ENCODE results near the gene OVCA2. TPM values are rescaled to one million over a fixed set of nuclear protein-coding genes. Genes with fewer than 3 reads are reported as not detected.
A peak's percentile ranks its signal among the peaks of the same experiment; 100 is the strongest.

Gene OVCA2
- total RNA-seq (2022) (28.8 and 33.5 TPM in 2 replicates), Bru-seq, nascent RNA (percentile 54 among the genes with signal in this experiment), BruChase-seq, experiment 1, labeled RNA remaining after a 6-hour chase (percentile 73 among the genes with signal in this experiment), BruChase-seq, experiment 2, labeled RNA remaining after a 2-hour chase (percentile 75 among the genes with signal in this experiment)
- long read RNA-seq, transcript OVCA2-201 (2 exons, 1,122 nt) = major isoform, 96 of 96 reads
- long read RNA-seq, partial matches to known transcripts = 0 of 96 reads
- long read RNA-seq, other reads (novel, unspliced or antisense) = 0 of 96 reads

GRCh38 chr17:2041561-2042389 is at the start of gene OVCA2:
OVCA2 (plus strand) TSS chr17:2042022; CDS start chr17:2042048, 26 bp downstream.
- CTCF ChIA-PET = interaction anchor here (0.6 to 2.6 kb wide), 8 partner anchors 39 to 375 kb away, joined by 3 to 17 read pairs (median 3); no protein-coding TSS in a partner anchor
- BruUV-seq (replicated peaks) = no TSS peak
- Mint-ChIP-seq H3K4me3 (ENCODE audit: unreplicated experiment) (peak within 1 kb of the TSS; percentile 99), H3K4me1 (ENCODE audit: insufficient read depth, unreplicated experiment) (peaks cover 15% of the 10 kb centered on the region), H3K9me3 (ENCODE audit: unreplicated experiment) (no peaks in the 10 kb centered on the region), H3K27me3 (ENCODE audit: insufficient read depth, unreplicated experiment) (no peaks in the 10 kb centered on the region), H3K36me3 (ENCODE audit: insufficient read depth, unreplicated experiment) (peaks cover 49% of the 10 kb centered on the region), H3K27ac (ENCODE audit: low read depth, unreplicated experiment) (peak within 1 kb of the TSS; percentile 98)
- DNase-seq (ENCODE audit: unreplicated experiment) = peak; percentile 95
- POLR2A ChIA-PET = interaction anchor here (0.5 to 2.2 kb wide), 10 partner anchors 10 to 593 kb away, joined by 3 to 10 read pairs (median 4); partner anchors contain the start of genes RTN4RL1 and TSR1
- peak; percentile 18 for TF ChIP-seq CTCF (IDR thresholded peaks at IDR 0.05; ENCODE audit: unreplicated experiment)
- intact Hi-C loops (cut with micrococcal nuclease) = no loop called here

GRCh38 chr17:1992541-1992940 is 49.3 kb upstream of the OVCA2 start:
- Mint-ChIP-seq H3K27ac (ENCODE audit: low read depth, unreplicated experiment) (no peak overlapping the region), H3K36me3 (ENCODE audit: insufficient read depth, unreplicated experiment) (peaks cover 4% of the 10 kb centered on the region), H3K4me3 (ENCODE audit: unreplicated experiment) (no peak overlapping the region), H3K9me3 (ENCODE audit: unreplicated experiment) (no peaks in the 10 kb centered on the region), H3K27me3 (ENCODE audit: insufficient read depth, unreplicated experiment) (no peaks in the 10 kb centered on the region), H3K4me1 (ENCODE audit: insufficient read depth, unreplicated experiment) (peaks cover 25% of the 10 kb centered on the region)
- ChIA-PET CTCF (no interaction called here), POLR2A (interaction anchor here (0.7 to 1.0 kb wide), 2 partner anchors 19 to 718 kb away, joined by 3 to 5 read pairs; no protein-coding TSS in a partner anchor)
- intact Hi-C loops (cut with micrococcal nuclease) = no loop called here
- DNase-seq (ENCODE audit: unreplicated experiment) = no peak
- no TSS peak for BruUV-seq (replicated peaks)
- TF ChIP-seq CTCF (IDR thresholded peaks at IDR 0.05; ENCODE audit: unreplicated experiment) = no peak

GRCh38 chr17:1994707-1995106 is 47.1 kb upstream of the OVCA2 start:
- H3K36me3 Mint-ChIP-seq (ENCODE audit: insufficient read depth, unreplicated experiment) = peaks cover 4% of the 10 kb centered on the region

More at GRCh38 chr17:1994707-1995106, 47.1 kb upstream of the OVCA2 start:
- H3K9me3 Mint-ChIP-seq (ENCODE audit: unreplicated experiment) = no peaks in the 10 kb centered on the region
- no peak for DNase-seq (ENCODE audit: unreplicated experiment)
- no peaks in the 10 kb centered on the region for H3K27me3 Mint-ChIP-seq (ENCODE audit: insufficient read depth, unreplicated experiment)
- CTCF ChIA-PET = no interaction called here
- POLR2A ChIA-PET = no interaction called here
- H3K27ac Mint-ChIP-seq (ENCODE audit: low read depth, unreplicated experiment) = no peak overlapping the region
- no peak overlapping the region for H3K4me3 Mint-ChIP-seq (ENCODE audit: unreplicated experiment)
- no TSS peak for BruUV-seq (replicated peaks)
- H3K4me1 Mint-ChIP-seq (ENCODE audit: insufficient read depth, unreplicated experiment) = peaks cover 15% of the 10 kb centered on the region
- intact Hi-C loops (cut with micrococcal nuclease) = no loop called here
- TF ChIP-seq CTCF (IDR thresholded peaks at IDR 0.05; ENCODE audit: unreplicated experiment) = no peak
